ENCODE results near the gene B3GALT5. TPM values are rescaled to one million over a fixed set of nuclear protein-coding genes. Genes with fewer than 3 reads are reported as not detected.
"Not testable (repeated sequence)": the region's sequence is repeated elsewhere in the genome, so short reads cannot be mapped to it uniquely, and the experiment has no call there.

Gene B3GALT5
- total RNA-seq, 1 experiment from 2014 or later, result 0.09 TPM

GRCh38 chr21:39688010-39688409 is 75.3 kb downstream of the B3GALT5 start:
- H3K36me3 ChIP-seq (ENCODE audit: low read depth), result no peaks in the 10 kb centered on the region
- intact Hi-C loops (cut with micrococcal nuclease; ENCODE audit: unreplicated experiment), result no loop called here
- H3K27me3 ChIP-seq (ENCODE audit: insufficient read depth, low read depth), result peaks cover 14% of the 10 kb centered on the region; the same call in 1 of the 2 replicates
- DNase-seq, result no peak
- no peaks in the 10 kb centered on the region for H3K9me3 ChIP-seq (ENCODE audit: insufficient read depth, low read depth)
- TF ChIP-seq EZH2 (IDR thresholded peaks at IDR 0.05; ENCODE audit: low read depth) (no peak), CTCF (conservative IDR thresholded peaks at IDR 0.05) (no peak)
- no peaks in the 10 kb centered on the region for H3F3A ChIP-seq (ENCODE audit: insufficient read depth, low read depth)
- no peak overlapping the region for H3K27ac ChIP-seq
- no peaks in the 10 kb centered on the region for H4K20me1 ChIP-seq (ENCODE audit: insufficient read depth)
- no peaks in the 10 kb centered on the region for H3K9me2 ChIP-seq (ENCODE audit: insufficient read depth)
- CTCF ChIA-PET, result no interaction called here
- no TSS peak for BruUV-seq (replicated peaks)
- POLR2A ChIA-PET (ENCODE audit: unreplicated experiment), result no interaction called here
- no peak overlapping the region for H2AFZ ChIP-seq
- H3K4me1 ChIP-seq (replicated peaks; ENCODE audit: insufficient read depth), result no peaks in the 10 kb centered on the region
- no peak overlapping the region for H3K4me2 ChIP-seq
- no peaks in the 10 kb centered on the region for H3K79me2 ChIP-seq (ENCODE audit: low read depth)
- no peak overlapping the region for H3K4me3 ChIP-seq

DNA sequence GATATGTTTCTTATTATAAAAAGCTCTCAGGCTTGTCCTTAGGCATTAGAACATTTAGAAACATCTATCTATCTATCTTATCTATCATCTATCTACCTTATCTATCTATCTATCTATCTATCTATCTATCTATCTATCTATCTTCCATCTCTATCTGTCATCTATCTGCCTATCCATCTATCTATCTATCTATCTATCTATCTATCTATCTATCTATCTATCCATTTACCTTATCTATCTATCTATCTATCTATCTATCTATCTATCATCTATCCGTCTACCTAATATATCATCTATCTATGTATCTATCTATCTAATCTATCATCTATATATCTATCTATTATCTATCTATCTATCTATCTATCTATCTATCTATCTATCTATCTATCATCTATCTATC is 77.1 kb downstream of the B3GALT5 start:
- DNase-seq; H2AFZ ChIP-seq; H3K9me2 ChIP-seq (ENCODE audit: insufficient read depth); POLR2A ChIA-PET (ENCODE audit: unreplicated experiment); H4K20me1 ChIP-seq (ENCODE audit: insufficient read depth); H3K79me2 ChIP-seq (ENCODE audit: low read depth); BruUV-seq (replicated peaks); H3K4me2 ChIP-seq; H3K4me3 ChIP-seq; H3K27ac ChIP-seq; H3K9me3 ChIP-seq (ENCODE audit: insufficient read depth, low read depth); H3K4me1 ChIP-seq (replicated peaks; ENCODE audit: insufficient read depth); intact Hi-C loops (cut with micrococcal nuclease; ENCODE audit: unreplicated experiment); H3K36me3 ChIP-seq (ENCODE audit: low read depth); H3F3A ChIP-seq (ENCODE audit: insufficient read depth, low read depth); CTCF ChIA-PET: not testable (repeated sequence)
- H3K27me3 ChIP-seq (ENCODE audit: insufficient read depth, low read depth), result peaks cover 14% of the 10 kb centered on the region; the same call in 1 of the 2 replicates

DNA sequence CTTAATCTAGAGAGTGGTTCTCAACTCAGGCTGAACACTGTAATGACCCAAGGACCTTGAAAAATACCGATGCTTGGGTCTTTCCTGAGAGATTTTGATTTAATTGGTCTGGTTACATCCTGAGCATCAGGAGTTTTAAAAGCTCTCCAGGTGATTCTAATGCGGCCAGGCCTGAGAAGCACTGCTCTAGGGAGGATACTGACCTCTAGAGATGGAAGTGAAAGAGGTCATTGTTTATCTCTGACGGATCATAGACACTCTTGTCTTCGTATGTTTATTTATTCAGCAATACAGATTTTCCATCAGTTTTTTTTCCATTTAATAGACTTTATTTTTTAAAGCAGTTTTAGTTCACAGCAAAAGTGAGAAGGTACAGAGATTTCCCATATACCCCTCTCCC is 77.7 kb downstream of the B3GALT5 start:
- ChIA-PET CTCF (no interaction called here), POLR2A (ENCODE audit: unreplicated experiment) (no interaction called here)
- Histone ChIP-seq H3K4me3 (no peak overlapping the region), H3K79me2 (ENCODE audit: low read depth) (no peaks in the 10 kb centered on the region), H3F3A (ENCODE audit: insufficient read depth, low read depth) (no peaks in the 10 kb centered on the region), H2AFZ (no peak overlapping the region), H3K36me3 (ENCODE audit: low read depth) (no peaks in the 10 kb centered on the region), H3K9me3 (ENCODE audit: insufficient read depth, low read depth) (no peaks in the 10 kb centered on the region), H4K20me1 (ENCODE audit: insufficient read depth) (no peaks in the 10 kb centered on the region), H3K27ac (no peak overlapping the region), H3K27me3 (ENCODE audit: insufficient read depth, low read depth) (peaks cover 14% of the 10 kb centered on the region; the same call in 1 of the 2 replicates), H3K9me2 (ENCODE audit: insufficient read depth) (no peaks in the 10 kb centered on the region), H3K4me1 (replicated peaks; ENCODE audit: insufficient read depth) (no peaks in the 10 kb centered on the region), H3K4me2 (no peak overlapping the region)
- intact Hi-C loops (cut with micrococcal nuclease; ENCODE audit: unreplicated experiment), result no loop called here
- DNase-seq, result no peak
- no peak for TF ChIP-seq EZH2 (IDR thresholded peaks at IDR 0.05; ENCODE audit: low read depth)
- TF ChIP-seq CTCF (conservative IDR thresholded peaks at IDR 0.05), result no peak
- BruUV-seq (replicated peaks), result no TSS peak

DNA sequence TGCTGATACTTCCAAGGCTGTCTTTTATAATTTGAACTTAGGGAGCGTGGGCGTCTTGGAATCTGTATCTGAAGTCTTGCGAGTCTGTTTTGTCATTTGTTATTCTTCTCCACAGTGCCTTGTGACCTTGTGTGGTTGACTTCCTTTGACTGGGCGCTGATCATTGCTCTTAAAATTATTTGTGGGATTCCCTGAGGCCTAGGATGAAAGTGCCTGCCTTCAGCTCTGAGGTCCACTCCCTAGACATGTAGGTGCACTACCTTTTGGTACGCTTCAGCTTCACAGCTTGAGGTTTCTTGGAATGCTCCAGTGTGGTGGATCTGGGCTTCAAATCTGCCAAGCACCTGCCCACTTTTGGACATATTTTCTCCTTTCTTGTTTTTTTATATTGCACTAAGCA is 82.0 kb downstream of the B3GALT5 start:
- H3K27me3 ChIP-seq (ENCODE audit: insufficient read depth, low read depth), result peaks cover 15% of the 10 kb centered on the region
- no peak overlapping the region for H3K27ac ChIP-seq
- H3K9me2 ChIP-seq (ENCODE audit: insufficient read depth), result no peaks in the 10 kb centered on the region
- no peaks in the 10 kb centered on the region for H3K36me3 ChIP-seq (ENCODE audit: low read depth)
- H3K4me1 ChIP-seq (replicated peaks; ENCODE audit: insufficient read depth), result no peaks in the 10 kb centered on the region
- no peaks in the 10 kb centered on the region for H3F3A ChIP-seq (ENCODE audit: insufficient read depth, low read depth)
- H4K20me1 ChIP-seq (ENCODE audit: insufficient read depth), result no peaks in the 10 kb centered on the region
- ChIA-PET POLR2A (ENCODE audit: unreplicated experiment) (no interaction called here), CTCF (no interaction called here)
- DNase-seq, result no peak
- no peak overlapping the region for H3K4me2 ChIP-seq
- H3K9me3 ChIP-seq (ENCODE audit: insufficient read depth, low read depth), result no peaks in the 10 kb centered on the region
- no peak overlapping the region for H3K4me3 ChIP-seq
- no peaks in the 10 kb centered on the region for H3K79me2 ChIP-seq (ENCODE audit: low read depth)
- TF ChIP-seq CTCF (conservative IDR thresholded peaks at IDR 0.05), result no peak
- TF ChIP-seq EZH2 (IDR thresholded peaks at IDR 0.05; ENCODE audit: low read depth), result no peak
- BruUV-seq (replicated peaks), result no TSS peak
- H2AFZ ChIP-seq, result no peak overlapping the region
- intact Hi-C loops (cut with micrococcal nuclease; ENCODE audit: unreplicated experiment), result no loop called here

Data from PC-9 (cell line).